Osteocyte (in vitro differentiated cells): ENCODE data around the gene ALCAM. TPM values are rescaled to one million over a fixed set of nuclear protein-coding genes. Genes with fewer than 3 reads are reported as not detected.
"Not testable (repeated sequence)": the region's sequence is repeated elsewhere in the genome, so short reads cannot be mapped to it uniquely, and the experiment has no call there.

Experiments used
- DNase-seq: peaks from one replicate; pipeline ENCODE4 v3.0.0; 2021; ENCODE audit warnings: mixed read lengths; ENCODE audit not compliant: unreplicated experiment; ENCODE audit errors: extremely low spot score
- H3K27ac Mint-ChIP-seq: one replicate; pipeline ENCODE4 v1.8.0; 2021; ENCODE audit warnings: mild to moderate bottlenecking, mixed read lengths; ENCODE audit not compliant: unreplicated experiment
- H3K27me3 Mint-ChIP-seq: one replicate; pipeline ENCODE4 v1.8.0; 2021; ENCODE audit warnings: mixed read lengths; ENCODE audit not compliant: unreplicated experiment
- H3K36me3 Mint-ChIP-seq: one replicate; pipeline ENCODE4 v1.8.0; 2021; ENCODE audit warnings: mixed read lengths; ENCODE audit not compliant: unreplicated experiment
- H3K4me1 Mint-ChIP-seq: one replicate; pipeline ENCODE4 v1.8.0; 2021; ENCODE audit warnings: mixed read lengths; ENCODE audit not compliant: unreplicated experiment
- H3K4me3 Mint-ChIP-seq: one replicate; pipeline ENCODE4 v1.8.0; 2021; ENCODE audit warnings: mild to moderate bottlenecking, moderate library complexity, mixed read lengths; ENCODE audit not compliant: unreplicated experiment
- H3K9me3 Mint-ChIP-seq: one replicate; pipeline ENCODE4 v1.8.0; 2021; ENCODE audit warnings: mixed read lengths; ENCODE audit not compliant: unreplicated experiment
- total RNA-seq: library from RNA; stranded (reverse); gene quantifications from 2 replicates; pipeline ENCODE4 v1.2.1, GENCODE V29; 2021
- TF ChIP-seq, protein P1 (sequence below): fragments of 200-600 bp; sonication (generic); IDR thresholded peaks from 2 replicates; pipeline ENCODE4 v1.5.0; 2021; ENCODE audit warnings: antibody characterized with exemption, mild to moderate bottlenecking, moderate library complexity

The ALCAM gene
- total RNA-seq, 1 donor from 2014 or later = 242 TPM

- no peak for DNase-seq
- TF ChIP-seq, protein P1, sequence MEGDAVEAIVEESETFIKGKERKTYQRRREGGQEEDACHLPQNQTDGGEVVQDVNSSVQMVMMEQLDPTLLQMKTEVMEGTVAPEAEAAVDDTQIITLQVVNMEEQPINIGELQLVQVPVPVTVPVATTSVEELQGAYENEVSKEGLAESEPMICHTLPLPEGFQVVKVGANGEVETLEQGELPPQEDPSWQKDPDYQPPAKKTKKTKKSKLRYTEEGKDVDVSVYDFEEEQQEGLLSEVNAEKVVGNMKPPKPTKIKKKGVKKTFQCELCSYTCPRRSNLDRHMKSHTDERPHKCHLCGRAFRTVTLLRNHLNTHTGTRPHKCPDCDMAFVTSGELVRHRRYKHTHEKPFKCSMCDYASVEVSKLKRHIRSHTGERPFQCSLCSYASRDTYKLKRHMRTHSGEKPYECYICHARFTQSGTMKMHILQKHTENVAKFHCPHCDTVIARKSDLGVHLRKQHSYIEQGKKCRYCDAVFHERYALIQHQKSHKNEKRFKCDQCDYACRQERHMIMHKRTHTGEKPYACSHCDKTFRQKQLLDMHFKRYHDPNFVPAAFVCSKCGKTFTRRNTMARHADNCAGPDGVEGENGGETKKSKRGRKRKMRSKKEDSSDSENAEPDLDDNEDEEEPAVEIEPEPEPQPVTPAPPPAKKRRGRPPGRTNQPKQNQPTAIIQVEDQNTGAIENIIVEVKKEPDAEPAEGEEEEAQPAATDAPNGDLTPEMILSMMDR = no peak
- Mint-ChIP-seq H3K36me3 (peaks cover 28% of the 10 kb centered on the region), H3K4me3 (no peak overlapping the region), H3K9me3 (peaks cover 33% of the 10 kb centered on the region), H3K27ac (peak overlapping the region; percentile 56), H3K27me3 (no peaks in the 10 kb centered on the region), H3K4me1 (peaks cover 37% of the 10 kb centered on the region)
Observed at GRCh38 chr3:105388176-105388575, 21.5 kb downstream of the ALCAM start.

DNA sequence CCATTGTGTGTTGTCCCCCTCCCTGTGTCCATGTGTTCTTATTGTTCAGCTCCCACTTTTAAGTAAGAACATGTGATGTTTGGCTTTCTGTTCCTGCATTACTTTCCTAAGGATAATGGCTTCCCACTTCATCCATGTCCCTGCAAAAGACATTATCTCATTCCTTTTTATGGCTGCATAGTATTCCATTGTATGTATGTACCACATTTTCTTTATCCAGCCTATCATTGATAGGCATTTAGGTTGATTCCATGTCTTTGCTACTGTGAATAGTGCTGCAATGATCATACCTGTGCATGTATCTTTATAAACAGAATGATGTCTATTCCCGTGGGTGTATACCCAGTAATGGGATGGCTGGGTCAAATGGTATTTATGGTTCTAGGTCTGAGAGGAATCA lies 23.1 kb downstream of the ALCAM start:
- peaks cover 33% of the 10 kb centered on the region for H3K9me3 Mint-ChIP-seq
- H3K27me3 Mint-ChIP-seq, H3K27ac Mint-ChIP-seq, H3K4me3 Mint-ChIP-seq, DNase-seq: not testable (repeated sequence)
- peaks cover 39% of the 10 kb centered on the region for H3K4me1 Mint-ChIP-seq
- peaks cover 27% of the 10 kb centered on the region for H3K36me3 Mint-ChIP-seq

GRCh38 chr3:105392598-105392997 lies 25.9 kb downstream of the ALCAM start:
- H3K27ac Mint-ChIP-seq, DNase-seq, H3K4me3 Mint-ChIP-seq, H3K27me3 Mint-ChIP-seq: not testable (repeated sequence)
- Mint-ChIP-seq H3K4me1 (peaks cover 19% of the 10 kb centered on the region), H3K9me3 (peaks cover 29% of the 10 kb centered on the region), H3K36me3 (peaks cover 32% of the 10 kb centered on the region)

DNA sequence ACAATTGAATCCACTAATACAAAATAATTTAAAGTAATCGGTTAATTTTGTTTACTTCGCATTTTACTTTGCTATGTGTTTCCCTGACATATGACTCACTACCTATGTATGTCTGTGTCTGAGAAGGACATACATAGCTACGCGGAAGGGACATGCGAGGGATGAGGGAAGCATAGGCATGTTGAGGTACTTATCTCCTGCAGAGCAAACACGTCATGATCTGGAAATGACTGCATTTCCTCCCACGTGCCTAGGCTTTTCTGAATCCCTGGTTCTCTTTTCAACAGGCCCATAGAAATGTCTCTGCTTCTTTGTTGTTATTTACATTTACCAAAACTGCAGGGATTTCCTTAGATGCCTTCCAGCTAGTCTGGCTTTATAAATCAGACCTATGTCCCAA lies 27.5 kb downstream of the ALCAM start:
- peaks cover 29% of the 10 kb centered on the region for H3K36me3 Mint-ChIP-seq
- no peaks in the 10 kb centered on the region for H3K27me3 Mint-ChIP-seq
- TF ChIP-seq, protein P1 = no peak
- H3K4me1 Mint-ChIP-seq = peaks cover 19% of the 10 kb centered on the region
- no peak overlapping the region for H3K27ac Mint-ChIP-seq
- no peak for DNase-seq
- H3K4me3 Mint-ChIP-seq = no peak overlapping the region
- H3K9me3 Mint-ChIP-seq = peaks cover 29% of the 10 kb centered on the region

DNA sequence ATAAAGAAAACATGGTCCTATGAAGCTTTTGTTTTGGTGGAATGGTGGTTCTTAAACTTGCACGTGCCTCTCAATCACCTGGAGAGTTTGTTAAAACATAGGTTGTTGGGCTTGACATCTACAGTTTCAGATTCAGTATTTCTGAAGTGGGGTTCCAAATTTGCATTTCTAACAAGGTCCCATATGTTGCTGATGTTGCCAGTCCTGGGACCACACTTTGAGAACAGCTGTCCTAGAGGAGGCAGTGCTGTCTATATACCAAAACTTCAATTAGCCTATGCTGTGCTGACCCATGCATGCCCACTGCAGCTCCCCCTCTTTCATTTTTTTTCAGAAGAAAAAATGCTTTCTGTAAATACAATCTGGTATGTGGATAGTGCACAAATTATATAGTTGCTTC lies 31.3 kb downstream of the ALCAM start:
- no peak overlapping the region for H3K4me3 Mint-ChIP-seq
- no peaks in the 10 kb centered on the region for H3K27me3 Mint-ChIP-seq
- H3K36me3 Mint-ChIP-seq = peaks cover 20% of the 10 kb centered on the region
- TF ChIP-seq, protein P1 = no peak
- H3K4me1 Mint-ChIP-seq = peaks cover 36% of the 10 kb centered on the region
- peaks cover 2% of the 10 kb centered on the region for H3K9me3 Mint-ChIP-seq
- no peak overlapping the region for H3K27ac Mint-ChIP-seq
- DNase-seq = no peak

- H3K4me1 Mint-ChIP-seq = peaks cover 36% of the 10 kb centered on the region
- H3K27ac Mint-ChIP-seq = peak overlapping the region; percentile 8
- no peaks in the 10 kb centered on the region for H3K27me3 Mint-ChIP-seq
- H3K4me3 Mint-ChIP-seq = no peak overlapping the region
- peaks cover 22% of the 10 kb centered on the region for H3K36me3 Mint-ChIP-seq
- TF ChIP-seq, protein P1 = no peak
- no peak for DNase-seq
- peaks cover 2% of the 10 kb centered on the region for H3K9me3 Mint-ChIP-seq
Observed at GRCh38 chr3:105398437-105398836, 31.7 kb downstream of the ALCAM start.
